H1 (cell line): ENCODE data around the gene TNS1. TPM values are rescaled to one million over a fixed set of nuclear protein-coding genes. Genes with fewer than 3 reads are reported as not detected.

Source experiments
- CTBP2 ChIP-seq: IDR thresholded peaks from 2 replicates; pipeline ENCODE4 v1.7.0; 2011; ENCODE audit warnings: borderline replicate concordance, mild to moderate bottlenecking, moderate library complexity, mixed read lengths, low read length; ENCODE audit not compliant: insufficient read depth, insufficient read length
- CTCF ChIP-seq, 3 experiments: IDR thresholded peaks; 1 replicate in 2 of 3; 2 replicates in 1 of 3; pipeline versions ENCODE4 v1.5.1 to v1.6.1; 2011; ENCODE audit warnings: low read length in 3 of 3, mild to moderate bottlenecking in 3 of 3, inconsistent platforms in 2 of 3, low read depth in 1 of 3, moderate library complexity in 1 of 3; ENCODE audit not compliant: insufficient read depth in 1 of 3; ENCODE audit errors: control extremely low read depth in 1 of 3
- MAFK ChIP-seq: IDR thresholded peaks from 2 replicates; pipeline ENCODE4 v1.6.1; 2012; ENCODE audit warnings: low read depth, mild to moderate bottlenecking, improper control_type of control experiment, low read length
- POLR2AphosphoS5 ChIP-seq: IDR thresholded peaks from 2 replicates; pipeline ENCODE4 v1.6.1; 2011; ENCODE audit warnings: low read depth, low read length
- SIN3A ChIP-seq, 2 experiments: IDR thresholded peaks in 1 of 2; conservative IDR thresholded peaks in 1 of 2; 2 replicates each; pipeline ENCODE4 v1.6.1; 2011 to 2012; ENCODE audit warnings: low read length in 2 of 2, improper control_type of control experiment in 1 of 2, low read depth in 1 of 2, mild to moderate bottlenecking in 1 of 2
- TEAD4 ChIP-seq: IDR thresholded peaks from 2 replicates; pipeline ENCODE4 v1.6.1; 2012; ENCODE audit warnings: low read depth, low read length, inconsistent platforms, mixed read lengths
- polyA plus RNA-seq, 7 experiments: library from polyadenylated mRNA; depleted of rRNA in 3 of 7; stranded (reverse) in 5 of 7; unstranded in 2 of 7; fragments of >200 nt in 5 of 7; fragments of 200-250 nt in 2 of 7; gene quantifications; 1 replicate in 5 of 7; 2 replicates in 1 of 7; 4 replicates in 1 of 7; pipeline versions ENCODE4 v1.2.1 to v1.2.3, GENCODE V29; 2011 to 2013; ENCODE audit warnings: missing spikeins in 2 of 7, mixed read lengths in 2 of 7
- total RNA-seq: library from RNA; stranded (reverse); fragmentation: NEBNext Ultra II Directional; extraction: Animal tissue kit (Norgen Biotek cat#: 25700); gene quantifications from 2 replicates; pipeline ENCODE4 v1.2.1, GENCODE V29; 2021

Gene TNS1
- total and polyA plus RNA-seq, 2 of the 8 experiments (the other 6 are each of a cell fraction or from before 2014, with no cell fraction given) = 1.5 to 5.1 TPM

- TF ChIP-seq MAFK (no peak), TEAD4 (peak; percentile 48; the same call in 1 of the 2 replicates), CTCF (IDR thresholded peaks at IDR 0.05; ENCODE audit: control extremely low read depth in 1 of 3, insufficient read depth in 1 of 3, low read depth in 1 of 3, low read length in 3 of 3) (peak in 2 of 3 experiments; percentile 3 to 30; a peak in 2 of 4 replicates), SIN3A (conservative IDR thresholded peaks at IDR 0.05 in 1 of 2, IDR thresholded peaks at IDR 0.05 in 1 of 2; ENCODE audit: low read depth in 1 of 2, low read length in 2 of 2) (no peak), CTBP2 (peak; percentile 19), POLR2AphosphoS5 (no peak)
Observed at GRCh38 chr2:217922101-217923006, 80.4 kb downstream of the TNS1 start (continued).
